Measurements from ENCODE around the gene PRKCQ. TPM values are rescaled to one million over a fixed set of nuclear protein-coding genes. Genes with fewer than 3 reads are reported as not detected.

PRKCQ gene
- total and polyA plus RNA-seq, 2 of the 4 experiments (the other 2 are of a cell fraction), result under 0.01 to 0.03 TPM

DNA sequence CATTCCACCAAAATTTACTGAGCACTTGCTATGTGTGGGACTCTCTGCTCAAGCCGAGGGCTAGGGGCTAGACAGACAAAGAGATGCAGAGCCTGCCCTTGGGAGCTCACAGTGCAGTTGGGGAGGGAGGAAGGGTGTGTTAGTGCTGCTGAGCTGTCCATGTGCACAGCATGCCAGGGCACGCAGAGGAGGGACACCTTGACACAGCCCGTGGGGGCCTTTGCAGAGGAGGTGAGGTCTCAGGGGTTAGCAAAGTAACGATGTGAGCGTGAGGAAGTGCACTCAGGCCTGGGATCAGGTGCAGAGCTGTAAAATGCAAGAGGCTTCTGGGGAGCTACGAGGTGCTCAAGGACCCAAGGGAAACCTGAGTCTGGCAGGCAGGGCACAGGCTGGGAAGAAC, 16.3 kb downstream of the PRKCQ start:
- Histone ChIP-seq H3K27ac (ENCODE audit: insufficient read depth, low read length) (no peak overlapping the region), H2AK9ac (replicated peaks; ENCODE audit: low read depth, low read length, poor library complexity) (no peak overlapping the region), H2AK5ac (ENCODE audit: low read depth, low read length) (no peak overlapping the region), H4K8ac (ENCODE audit: low read depth in 2 of 2, low read length in 2 of 2) (no peak overlapping the region), H4K5ac (ENCODE audit: low read depth, low read length) (no peak overlapping the region), H3K56ac (ENCODE audit: extremely low read depth, insufficient read depth, low read length) (no peak overlapping the region), H4K20me1 (ENCODE audit: insufficient read depth, low read length) (no peaks in the 10 kb centered on the region), H3K27me3 (ENCODE audit: control insufficient read depth, insufficient read depth, low read length) (no peaks in the 10 kb centered on the region; the same call in 1 of the 2 replicates), H2AFZ (replicated peaks; ENCODE audit: low read length, poor library complexity) (no peak overlapping the region), H3K4ac (ENCODE audit: low read depth, low read length) (no peak overlapping the region), H3K36me3 (ENCODE audit: control insufficient read depth, insufficient read depth, low read length) (no peaks in the 10 kb centered on the region), H3K4me3 (ENCODE audit: insufficient read depth, low read depth, low read length) (no peak overlapping the region), H3K14ac (replicated peaks; ENCODE audit: low read depth, low read length) (no peak overlapping the region), H2BK120ac (ENCODE audit: low read depth, low read length) (no peak overlapping the region), H3K9me1 (ENCODE audit: insufficient read depth, low read length) (no peaks in the 10 kb centered on the region), H4K91ac (ENCODE audit: insufficient read depth, low read depth, low read length) (no peak overlapping the region), H2BK5ac (ENCODE audit: low read depth, low read length, poor library complexity, severe bottlenecking) (no peak overlapping the region), H3K23ac (ENCODE audit: low read depth, low read length) (no peak overlapping the region), H3K4me1 (ENCODE audit: control insufficient read depth, insufficient read depth, low read length) (no peaks in the 10 kb centered on the region), H3K9ac (ENCODE audit: low read depth, low read length) (no peak overlapping the region), H3K18ac (ENCODE audit: low read depth, low read length) (no peak overlapping the region), H2BK15ac (ENCODE audit: low read depth, low read length) (no peak overlapping the region), H3K9me3 (ENCODE audit: control insufficient read depth, insufficient read depth, low read length) (no peaks in the 10 kb centered on the region), H3K4me2 (ENCODE audit: low read depth, low read length) (no peak overlapping the region), H3K79me1 (ENCODE audit: low read depth in 1 of 2, low read length in 2 of 2) (no peaks in the 10 kb centered on the region), H2BK20ac (ENCODE audit: low read depth, low read length) (no peak overlapping the region)
- BruUV-seq (replicated peaks), result no TSS peak
- CTCF ChIA-PET, result no interaction called here
- dilution Hi-C loops (cut with HindIII; ENCODE audit: low sequenced_read_pairs, unreplicated experiment) (no loop called here), in situ Hi-C loops (cut with MboI; ENCODE audit: low sequenced_read_pairs) (no loop called here), intact Hi-C loops (cut with micrococcal nuclease) (no loop called here)
- no peak for ATAC-seq (ENCODE audit: low read depth)
- TF ChIP-seq, protein P1, sequence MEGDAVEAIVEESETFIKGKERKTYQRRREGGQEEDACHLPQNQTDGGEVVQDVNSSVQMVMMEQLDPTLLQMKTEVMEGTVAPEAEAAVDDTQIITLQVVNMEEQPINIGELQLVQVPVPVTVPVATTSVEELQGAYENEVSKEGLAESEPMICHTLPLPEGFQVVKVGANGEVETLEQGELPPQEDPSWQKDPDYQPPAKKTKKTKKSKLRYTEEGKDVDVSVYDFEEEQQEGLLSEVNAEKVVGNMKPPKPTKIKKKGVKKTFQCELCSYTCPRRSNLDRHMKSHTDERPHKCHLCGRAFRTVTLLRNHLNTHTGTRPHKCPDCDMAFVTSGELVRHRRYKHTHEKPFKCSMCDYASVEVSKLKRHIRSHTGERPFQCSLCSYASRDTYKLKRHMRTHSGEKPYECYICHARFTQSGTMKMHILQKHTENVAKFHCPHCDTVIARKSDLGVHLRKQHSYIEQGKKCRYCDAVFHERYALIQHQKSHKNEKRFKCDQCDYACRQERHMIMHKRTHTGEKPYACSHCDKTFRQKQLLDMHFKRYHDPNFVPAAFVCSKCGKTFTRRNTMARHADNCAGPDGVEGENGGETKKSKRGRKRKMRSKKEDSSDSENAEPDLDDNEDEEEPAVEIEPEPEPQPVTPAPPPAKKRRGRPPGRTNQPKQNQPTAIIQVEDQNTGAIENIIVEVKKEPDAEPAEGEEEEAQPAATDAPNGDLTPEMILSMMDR (conservative IDR thresholded peaks at IDR 0.05; ENCODE audit: low read depth, low read length), result no peak
- no peak for DNase-seq
- POLR2A ChIA-PET (ENCODE audit: unreplicated experiment), result no interaction called here
- 70% methylated on average over 5 of the region's 6 CpGs; no CpG with 5 or more reads in 1 of the 2 experiments for WGBS, 2 experiments (ENCODE audit: extremely low coverage in 2 of 2, insufficient read length in 1 of 2)
